HTERT RPE-1 (cell line): ENCODE data around the gene PLA2G4B.

Experiments used
- in situ Hi-C: fragments of 300-500 bp; cut with MboI; formaldehyde crosslinking; loops from 4 replicates; pipeline ENCODE4 v1.14.3; 2020; ENCODE audit warnings: low sequenced_read_pairs

PLA2G4B gene

GRCh38 chr15:41809121-41809520 lies 29.5 kb upstream of the PLA2G4B start:
- in situ Hi-C loops = no loop called here

- in situ Hi-C loops = no loop called here
Measured at GRCh38 chr15:41809526-41810220, 29.0 kb upstream of the PLA2G4B start.

- in situ Hi-C loops = no loop called here
Measured at GRCh38 chr15:41810651-41811431, 27.8 kb upstream of the PLA2G4B start.

- in situ Hi-C loops = no loop called here
Measured at GRCh38 chr15:41811432-41812195, 27.0 kb upstream of the PLA2G4B start.

GRCh38 chr15:41812820-41813375 lies 25.7 kb upstream of the PLA2G4B start:
- in situ Hi-C loops = no loop called here

GRCh38 chr15:41813426-41813825 lies 25.2 kb upstream of the PLA2G4B start:
- in situ Hi-C loops = no loop called here

- in situ Hi-C loops = no loop called here
Measured at GRCh38 chr15:41814534-41814933, 24.1 kb upstream of the PLA2G4B start.

- in situ Hi-C loops = no loop called here
Measured at GRCh38 chr15:41816788-41817187, 21.9 kb upstream of the PLA2G4B start.

GRCh38 chr15:41817327-41817726 lies 21.3 kb upstream of the PLA2G4B start:
- in situ Hi-C loops = no loop called here

- in situ Hi-C loops = no loop called here
Measured at GRCh38 chr15:41817781-41818180, 20.9 kb upstream of the PLA2G4B start.

- in situ Hi-C loops = no loop called here
Measured at GRCh38 chr15:41819455-41820050, 19.1 kb upstream of the PLA2G4B start.

- in situ Hi-C loops = no loop called here
Measured at GRCh38 chr15:41820791-41821423, 17.7 kb upstream of the PLA2G4B start.

- in situ Hi-C loops = no loop called here
Measured at GRCh38 chr15:41821831-41822230, 16.8 kb upstream of the PLA2G4B start.

GRCh38 chr15:41822471-41822870 lies 16.2 kb upstream of the PLA2G4B start:
- in situ Hi-C loops = no loop called here

- in situ Hi-C loops = no loop called here
Measured at GRCh38 chr15:41822957-41823356, 15.7 kb upstream of the PLA2G4B start.

GRCh38 chr15:41823502-41823901 lies 15.1 kb upstream of the PLA2G4B start:
- in situ Hi-C loops = no loop called here

- in situ Hi-C loops = no loop called here
Measured at GRCh38 chr15:41824062-41824745, 14.4 kb upstream of the PLA2G4B start.

- in situ Hi-C loops = no loop called here
Measured at GRCh38 chr15:41825145-41825544, 13.5 kb upstream of the PLA2G4B start.

GRCh38 chr15:41825572-41826535 lies 12.8 kb upstream of the PLA2G4B start:
- in situ Hi-C loops = no loop called here
